Lower lobe of right lung (tissue), 2 donors: ENCODE data around the gene PAK6. TPM values are rescaled to one million over a fixed set of nuclear protein-coding genes. Genes with fewer than 3 reads are reported as not detected.
A peak's percentile ranks its signal among the peaks of the same experiment; 100 is the strongest.

Experiments
- ATAC-seq, 2 donors: fragments of 200-7000 bp; cut with Tn5 transposase; one replicate each; pipeline ENCODE4 v1.9.1; 2020 to 2022; ENCODE audit warnings: mild to moderate bottlenecking in 2 of 2, moderate library complexity in 2 of 2
- DNase-seq: peaks from one replicate; pipeline ENCODE4 v3.0.0-alpha.2; 2020
- H3K27ac ChIP-seq: fragments of 200-600 bp; one replicate; pipeline ENCODE4 v1.8.0; 2022
- H3K27me3 ChIP-seq: fragments of 200-600 bp; one replicate; pipeline ENCODE4 v1.8.0; 2022; ENCODE audit warnings: low read depth
- H3K36me3 ChIP-seq: fragments of 200-600 bp; one replicate; pipeline ENCODE4 v1.8.0; 2022; ENCODE audit warnings: mild to moderate bottlenecking
- H3K4me1 ChIP-seq: fragments of 200-600 bp; one replicate; pipeline ENCODE4 v1.8.0; 2022
- H3K4me3 ChIP-seq: fragments of 200-600 bp; one replicate; pipeline ENCODE4 v1.8.0; 2022; ENCODE audit warnings: mild to moderate bottlenecking
- H3K9me3 ChIP-seq: fragments of 200-600 bp; one replicate; pipeline ENCODE4 v1.8.0; 2022
- intact Hi-C: fragments of 100-400 bp; cut with DNase I; formaldehyde crosslinking; loops from one replicate; pipeline ENCODE4 v1.11.0; 2022
- total RNA-seq: library from RNA; stranded (reverse); fragmentation: NEBNext Ultra II Directional; extraction: Animal tissue kit (Norgen Biotek cat#: 25700); gene quantifications from one replicate; pipeline ENCODE4 v1.2.1, GENCODE V29; 2021
- TF ChIP-seq, protein P1 (sequence below): fragments of 200-600 bp; IDR thresholded peaks from one replicate; pipeline ENCODE4 v1.8.0; 2022; ENCODE audit warnings: antibody characterized with exemption, mild to moderate bottlenecking
- donor health status: DM: no; HTN: yes; CAD: no; lungs with severe emphysema.

The PAK6 gene
- total RNA-seq, 1 donor from 2014 or later: 5.6 TPM

DNA sequence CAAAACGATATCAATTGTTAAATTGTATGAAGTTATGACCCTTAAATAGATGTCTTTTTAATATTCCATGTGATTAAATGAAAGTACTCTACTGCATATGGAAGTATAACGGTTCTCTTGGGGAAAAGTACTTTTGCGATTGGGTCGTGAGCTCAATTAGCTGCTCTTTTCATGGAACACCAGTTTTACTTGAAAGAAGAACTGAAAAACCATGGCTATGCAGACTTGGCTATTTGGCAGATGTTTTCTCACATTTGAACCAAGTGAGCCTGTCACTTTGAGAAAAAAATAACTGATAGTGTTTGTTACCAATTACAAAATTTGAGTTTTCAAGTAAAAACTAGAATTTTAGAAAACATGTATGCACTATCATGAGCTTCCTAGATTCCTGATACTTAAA lies 78.7 kb downstream of the PAK6 start:
- H3K9me3 ChIP-seq: no peaks in the 10 kb centered on the region
- TF ChIP-seq, protein P1, sequence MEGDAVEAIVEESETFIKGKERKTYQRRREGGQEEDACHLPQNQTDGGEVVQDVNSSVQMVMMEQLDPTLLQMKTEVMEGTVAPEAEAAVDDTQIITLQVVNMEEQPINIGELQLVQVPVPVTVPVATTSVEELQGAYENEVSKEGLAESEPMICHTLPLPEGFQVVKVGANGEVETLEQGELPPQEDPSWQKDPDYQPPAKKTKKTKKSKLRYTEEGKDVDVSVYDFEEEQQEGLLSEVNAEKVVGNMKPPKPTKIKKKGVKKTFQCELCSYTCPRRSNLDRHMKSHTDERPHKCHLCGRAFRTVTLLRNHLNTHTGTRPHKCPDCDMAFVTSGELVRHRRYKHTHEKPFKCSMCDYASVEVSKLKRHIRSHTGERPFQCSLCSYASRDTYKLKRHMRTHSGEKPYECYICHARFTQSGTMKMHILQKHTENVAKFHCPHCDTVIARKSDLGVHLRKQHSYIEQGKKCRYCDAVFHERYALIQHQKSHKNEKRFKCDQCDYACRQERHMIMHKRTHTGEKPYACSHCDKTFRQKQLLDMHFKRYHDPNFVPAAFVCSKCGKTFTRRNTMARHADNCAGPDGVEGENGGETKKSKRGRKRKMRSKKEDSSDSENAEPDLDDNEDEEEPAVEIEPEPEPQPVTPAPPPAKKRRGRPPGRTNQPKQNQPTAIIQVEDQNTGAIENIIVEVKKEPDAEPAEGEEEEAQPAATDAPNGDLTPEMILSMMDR: no peak
- H3K27me3 ChIP-seq: no peaks in the 10 kb centered on the region
- intact Hi-C loops: no loop called here
- peaks cover 16% of the 10 kb centered on the region for H3K4me1 ChIP-seq
- no peak for DNase-seq
- no peak for ATAC-seq
- H3K4me3 ChIP-seq: no peak overlapping the region
- H3K27ac ChIP-seq: no peak overlapping the region
- H3K36me3 ChIP-seq: no peaks in the 10 kb centered on the region

DNA sequence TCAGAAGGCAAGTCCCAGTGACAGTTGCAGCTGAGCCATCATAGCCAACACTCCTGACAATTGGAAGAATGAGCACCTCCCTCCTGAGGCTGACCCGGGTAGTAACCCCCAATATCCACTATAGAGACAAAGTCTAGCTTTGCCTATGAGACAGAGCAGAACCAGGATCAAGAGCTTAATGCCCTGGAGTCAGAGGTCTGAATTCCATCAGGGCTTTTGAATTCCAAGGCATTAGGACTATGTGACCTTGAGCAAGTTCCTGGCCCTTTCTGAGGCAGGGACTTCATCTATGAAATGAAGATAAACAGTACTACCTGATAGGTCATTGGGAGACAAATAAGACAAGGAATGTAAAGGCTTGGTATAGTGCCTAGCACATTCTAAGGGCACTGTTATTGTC lies 81.5 kb downstream of the PAK6 start:
- Histone ChIP-seq H3K4me1 (peaks cover 21% of the 10 kb centered on the region), H3K27me3 (no peaks in the 10 kb centered on the region), H3K27ac (no peak overlapping the region), H3K4me3 (no peak overlapping the region), H3K9me3 (no peaks in the 10 kb centered on the region), H3K36me3 (no peaks in the 10 kb centered on the region)
- DNase-seq (no peak), ATAC-seq (no peak)
- intact Hi-C loops: no loop called here
- TF ChIP-seq, protein P1: no peak

GRCh38 chr15:40320931-40321371 lies 82.1 kb downstream of the PAK6 start:
- H3K4me3 ChIP-seq: no peak overlapping the region
- no peak overlapping the region for H3K27ac ChIP-seq
- DNase-seq: no peak
- H3K9me3 ChIP-seq: no peaks in the 10 kb centered on the region
- TF ChIP-seq, protein P1: peak; percentile 94
- peak in 1 of 2 donors; percentile 50 for ATAC-seq
- intact Hi-C loops: no loop called here
- no peaks in the 10 kb centered on the region for H3K36me3 ChIP-seq
- H3K4me1 ChIP-seq: peaks cover 26% of the 10 kb centered on the region
- H3K27me3 ChIP-seq: no peaks in the 10 kb centered on the region

- H3K27ac ChIP-seq: peak overlapping the region; percentile 67
- intact Hi-C loops: no loop called here
- H3K4me1 ChIP-seq: peaks cover 43% of the 10 kb centered on the region
- TF ChIP-seq, protein P1: no peak
- peak overlapping the region; percentile 52 for H3K4me3 ChIP-seq
- no peaks in the 10 kb centered on the region for H3K9me3 ChIP-seq
- H3K36me3 ChIP-seq: no peaks in the 10 kb centered on the region
- DNase-seq: no peak
- peak in 1 of 2 donors; percentile 4 for ATAC-seq
- H3K27me3 ChIP-seq: no peaks in the 10 kb centered on the region
Observed at GRCh38 chr15:40322531-40323238, 83.8 kb downstream of the PAK6 start.

GRCh38 chr15:40323239-40323952 lies 84.5 kb downstream of the PAK6 start, which contains the start of gene INAFM2:
INAFM2 (plus strand) TSS chr15:40323692; CDS start chr15:40324056, 364 bp downstream.
- Histone ChIP-seq H3K36me3 (no peaks in the 10 kb centered on the region), H3K4me3 (peak within 1 kb of the TSS; percentile 82), H3K9me3 (no peaks in the 10 kb centered on the region), H3K27me3 (no peaks in the 10 kb centered on the region), H3K4me1 (peaks cover 49% of the 10 kb centered on the region), H3K27ac (peak within 1 kb of the TSS; percentile 82)
- ATAC-seq (peak; percentile 95 to 96), DNase-seq (peak; percentile 94)
- intact Hi-C loops: no loop called here
- TF ChIP-seq, protein P1: peak; percentile 72
